HG02588 (cell line): Measurements from ENCODE around the gene KIAA1210.
"Not testable (repeated sequence)": the region's sequence is repeated elsewhere in the genome, so short reads cannot be mapped to it uniquely, and the experiment has no call there.

Source experiments
- ATAC-seq: cut with Tn5 transposase; IDR thresholded peaks from one replicate; pipeline ENCODE4 v1.9.1; 2021; ENCODE audit warnings: mild to moderate bottlenecking, moderate library complexity; ENCODE audit not compliant: unreplicated experiment

The KIAA1210 gene

GRCh38 chrX:119040432-119040831 is 87.2 kb downstream of the KIAA1210 start:
- no peak for ATAC-seq

DNA sequence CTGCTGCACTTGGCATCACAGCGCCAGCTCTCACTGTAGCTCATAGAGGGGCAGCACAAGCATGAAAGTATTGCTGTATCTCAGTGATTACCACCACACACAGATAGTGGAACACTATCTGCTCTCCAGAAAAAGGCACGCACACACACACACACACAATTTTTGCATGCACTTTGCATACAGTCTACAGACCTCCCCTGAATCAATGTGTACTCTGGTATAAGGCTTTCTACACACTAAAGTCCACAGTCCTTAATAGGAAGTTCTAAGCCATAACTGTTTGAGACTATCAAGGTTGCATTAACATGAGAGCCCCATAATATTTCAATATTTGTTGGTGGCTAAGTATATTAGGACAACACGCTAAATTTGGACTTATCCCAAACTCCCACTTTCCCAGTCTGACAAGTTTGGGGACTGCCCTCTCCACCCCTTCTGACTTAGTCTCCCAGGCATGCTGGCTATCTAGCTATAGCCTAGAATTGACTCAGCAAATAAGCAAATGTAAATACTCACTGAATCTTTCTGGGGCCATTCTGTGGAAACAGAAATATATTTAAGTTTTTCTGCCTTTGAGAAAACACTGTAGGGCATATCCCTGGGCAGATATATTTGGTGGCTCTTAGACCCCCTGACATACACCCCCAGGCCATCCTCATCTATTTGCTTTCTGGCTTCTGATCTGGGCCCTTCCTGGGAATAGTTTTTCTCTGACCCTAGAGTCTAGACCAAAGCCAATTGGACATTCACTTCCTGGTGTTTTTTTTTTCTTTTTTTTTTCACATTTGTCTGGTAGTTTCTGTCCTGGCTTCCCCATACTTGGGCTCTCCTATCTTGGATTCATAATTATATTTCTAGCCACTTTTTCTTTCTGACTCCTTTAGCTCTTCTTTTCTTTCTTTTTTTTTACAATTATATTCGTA is 91.2 kb downstream of the KIAA1210 start:
- no peak for ATAC-seq

- no peak for ATAC-seq
These were observed 96.6 kb downstream of the KIAA1210 start for GRCh38 chrX:119030990-119031389.

- ATAC-seq, result not testable (repeated sequence)
These were observed 98.0 kb downstream of the KIAA1210 start for GRCh38 chrX:119029656-119030055.

GRCh38 chrX:119028733-119029330 is 98.8 kb downstream of the KIAA1210 start:
- ATAC-seq, result no peak
